ENCODE measurements around the gene XRRA1.

Gene XRRA1

GRCh38 chr11:74816664-74817063 is 132.2 kb downstream of the XRRA1 start:
- H3K27ac ChIP-seq = no peak overlapping the region
- TF ChIP-seq ZFX (IDR thresholded peaks at IDR 0.05; ENCODE audit: borderline replicate concordance) (no peak), CTCF (IDR thresholded peaks at IDR 0.05) (no peak)

GRCh38 chr11:74815966-74816365 is 132.9 kb downstream of the XRRA1 start:
- no peak overlapping the region for H3K27ac ChIP-seq
- TF ChIP-seq CTCF (IDR thresholded peaks at IDR 0.05) (no peak), ZFX (IDR thresholded peaks at IDR 0.05; ENCODE audit: borderline replicate concordance) (no peak)

- TF ChIP-seq CTCF (IDR thresholded peaks at IDR 0.05) (no peak), ZFX (IDR thresholded peaks at IDR 0.05; ENCODE audit: borderline replicate concordance) (no peak)
Observed at GRCh38 chr11:74809801-74810200, 139.1 kb downstream of the XRRA1 start.

GRCh38 chr11:74806267-74806666 is 142.6 kb downstream of the XRRA1 start:
- TF ChIP-seq CTCF (IDR thresholded peaks at IDR 0.05) = no peak
- no peak for TF ChIP-seq ZFX (IDR thresholded peaks at IDR 0.05; ENCODE audit: borderline replicate concordance)
- no peak overlapping the region for H3K27ac ChIP-seq

More at GRCh38 chr11:74809801-74810200, 139.1 kb downstream of the XRRA1 start:
- H3K27ac ChIP-seq = no peak overlapping the region

GRCh38 chr11:74791333-74792100 is 157.4 kb downstream of the XRRA1 start:
- no peak overlapping the region for H3K27ac ChIP-seq

More at GRCh38 chr11:74791333-74792100, 157.4 kb downstream of the XRRA1 start:
- TF ChIP-seq ZFX (IDR thresholded peaks at IDR 0.05; ENCODE audit: borderline replicate concordance) (no peak), CTCF (IDR thresholded peaks at IDR 0.05) (no peak)

Measured in 22Rv1 (cell line).